ENCODE measurements around the gene CLN6. TPM values are rescaled to one million over a fixed set of nuclear protein-coding genes. Genes with fewer than 3 reads are reported as not detected.

CLN6 gene
- total RNA-seq, 4 donors from 2014 or later, result 20.3 to 38.1 (median 27.9) TPM

DNA sequence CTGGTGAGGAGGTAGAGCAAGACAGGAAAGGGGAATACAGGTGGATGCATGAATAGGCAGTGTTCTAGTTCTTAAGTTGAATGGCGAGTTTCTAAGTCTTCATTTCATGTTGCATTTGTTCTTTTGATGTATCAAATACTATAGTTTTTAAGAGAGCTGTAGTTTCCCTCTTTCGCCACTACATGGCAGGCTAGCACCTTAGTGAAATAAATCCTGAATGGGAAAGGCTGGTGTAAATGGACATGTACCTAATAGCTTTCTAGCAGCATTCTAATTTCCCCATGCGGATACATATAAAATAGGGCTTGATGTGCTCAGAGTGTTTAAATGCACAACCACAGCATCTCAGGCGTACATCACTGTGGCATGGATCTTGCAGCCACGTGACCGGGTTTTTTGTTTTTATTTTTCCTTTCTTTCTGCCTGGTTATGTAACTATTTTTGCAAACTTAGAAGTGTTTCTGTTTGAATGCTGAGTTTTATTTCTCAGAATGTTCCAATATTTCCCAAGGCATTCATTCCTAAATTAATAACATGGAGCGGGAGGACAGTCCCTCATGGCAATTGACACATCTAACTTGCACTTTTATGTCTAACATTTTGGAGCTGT lies 23.5 kb upstream of the CLN6 start:
- no peaks in the 10 kb centered on the region for H3K27me3 ChIP-seq
- WGBS, result 15% methylated on average over 7 of the region's 7 CpGs
- peaks cover 25% of the 10 kb centered on the region for H3K4me1 ChIP-seq
- no peaks in the 10 kb centered on the region for H3K36me3 ChIP-seq
- H3K9me3 ChIP-seq, result no peaks in the 10 kb centered on the region
- TF ChIP-seq EP300 (IDR thresholded peaks at IDR 0.05) (no peak), POLR2AphosphoS5 (IDR thresholded peaks at IDR 0.05) (no peak), POLR2A (IDR thresholded peaks at IDR 0.05) (no peak)
- TF ChIP-seq, protein P1, sequence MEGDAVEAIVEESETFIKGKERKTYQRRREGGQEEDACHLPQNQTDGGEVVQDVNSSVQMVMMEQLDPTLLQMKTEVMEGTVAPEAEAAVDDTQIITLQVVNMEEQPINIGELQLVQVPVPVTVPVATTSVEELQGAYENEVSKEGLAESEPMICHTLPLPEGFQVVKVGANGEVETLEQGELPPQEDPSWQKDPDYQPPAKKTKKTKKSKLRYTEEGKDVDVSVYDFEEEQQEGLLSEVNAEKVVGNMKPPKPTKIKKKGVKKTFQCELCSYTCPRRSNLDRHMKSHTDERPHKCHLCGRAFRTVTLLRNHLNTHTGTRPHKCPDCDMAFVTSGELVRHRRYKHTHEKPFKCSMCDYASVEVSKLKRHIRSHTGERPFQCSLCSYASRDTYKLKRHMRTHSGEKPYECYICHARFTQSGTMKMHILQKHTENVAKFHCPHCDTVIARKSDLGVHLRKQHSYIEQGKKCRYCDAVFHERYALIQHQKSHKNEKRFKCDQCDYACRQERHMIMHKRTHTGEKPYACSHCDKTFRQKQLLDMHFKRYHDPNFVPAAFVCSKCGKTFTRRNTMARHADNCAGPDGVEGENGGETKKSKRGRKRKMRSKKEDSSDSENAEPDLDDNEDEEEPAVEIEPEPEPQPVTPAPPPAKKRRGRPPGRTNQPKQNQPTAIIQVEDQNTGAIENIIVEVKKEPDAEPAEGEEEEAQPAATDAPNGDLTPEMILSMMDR (IDR thresholded peaks at IDR 0.05), result peak; percentile 84 to 92
- DNase-seq (ENCODE audit: low spot score in 2 of 2), result no peak
- H3K27ac ChIP-seq, result no peak overlapping the region
- no peak overlapping the region for H3K4me3 ChIP-seq

DNA sequence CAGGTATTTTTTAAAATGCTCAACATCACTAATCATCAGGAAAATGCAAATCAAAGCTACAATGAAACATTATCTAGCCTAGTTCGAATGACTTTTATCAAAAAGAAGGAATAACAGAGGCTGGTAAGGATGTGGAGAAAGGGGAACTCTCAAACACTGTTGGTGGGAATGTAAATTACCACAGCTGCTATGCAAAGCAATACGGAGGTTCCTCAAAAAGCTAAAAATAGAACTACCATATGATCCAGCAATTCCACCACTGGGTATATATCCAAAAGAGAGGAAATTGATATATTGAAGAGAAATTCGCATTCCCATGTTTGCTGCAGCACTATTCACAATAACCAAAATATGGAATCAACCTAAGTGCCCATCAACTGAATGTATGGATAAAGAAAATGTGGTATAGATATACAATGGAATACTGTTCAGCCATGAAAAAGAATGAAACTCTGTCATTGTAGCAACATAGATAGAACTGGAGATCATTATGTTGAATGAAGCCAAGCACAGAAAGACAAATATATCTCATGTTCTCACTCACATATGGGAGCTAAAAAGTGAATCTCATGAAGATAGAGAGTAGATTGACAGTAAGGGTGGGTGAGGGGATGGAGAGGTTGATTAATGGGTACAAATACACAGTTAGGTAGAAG lies 19.7 kb upstream of the CLN6 start:
- 66% methylated on average over 3 of the region's 3 CpGs for WGBS
- TF ChIP-seq, protein P1 (IDR thresholded peaks at IDR 0.05), result no peak
- TF ChIP-seq POLR2AphosphoS5 (IDR thresholded peaks at IDR 0.05), result no peak
- TF ChIP-seq EP300 (IDR thresholded peaks at IDR 0.05), result no peak
- no peak for TF ChIP-seq POLR2A (IDR thresholded peaks at IDR 0.05)
- H3K27me3 ChIP-seq, result no peaks in the 10 kb centered on the region

DNA sequence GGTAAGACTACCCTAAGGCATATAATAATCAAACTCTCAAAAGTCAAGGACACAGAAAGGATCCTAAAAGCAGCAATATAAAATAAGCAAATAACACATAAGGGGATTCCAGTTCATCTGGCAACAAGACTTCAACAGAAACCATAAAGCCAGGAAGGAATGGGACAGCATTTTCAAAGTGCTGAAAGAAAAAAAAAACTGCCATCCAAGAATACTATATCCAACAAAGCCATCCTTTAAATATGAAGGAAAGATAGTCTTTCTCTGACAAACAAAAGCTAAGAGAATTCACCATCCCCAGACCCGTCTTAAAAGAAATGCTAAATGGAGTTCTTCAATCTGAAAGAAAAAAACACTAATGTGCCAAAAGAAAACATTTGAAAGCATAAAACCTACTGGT lies 14.7 kb upstream of the CLN6 start:
- no peak for DNase-seq (ENCODE audit: low spot score in 2 of 2)
- Histone ChIP-seq H3K4me1 (no peaks in the 10 kb centered on the region), H3K4me3 (no peak overlapping the region), H3K9me3 (no peaks in the 10 kb centered on the region), H3K27ac (no peak overlapping the region), H3K36me3 (no peaks in the 10 kb centered on the region), H3K27me3 (no peaks in the 10 kb centered on the region)
- no peak for TF ChIP-seq POLR2AphosphoS5 (IDR thresholded peaks at IDR 0.05)
- TF ChIP-seq, protein P1 (IDR thresholded peaks at IDR 0.05), result no peak
- TF ChIP-seq EP300 (IDR thresholded peaks at IDR 0.05), result no peak
- TF ChIP-seq POLR2A (IDR thresholded peaks at IDR 0.05), result no peak
- WGBS, result 93% methylated on average over 1 of the region's 1 CpG

More for the DNA sequence above, 19.7 kb upstream of the CLN6 start:
- H3K9me3 ChIP-seq, result no peaks in the 10 kb centered on the region
- no peaks in the 10 kb centered on the region for H3K36me3 ChIP-seq
- peaks cover 8% of the 10 kb centered on the region for H3K4me1 ChIP-seq
- no peak for DNase-seq (ENCODE audit: low spot score in 2 of 2)
- H3K4me3 ChIP-seq, result no peak overlapping the region
- H3K27ac ChIP-seq, result no peak overlapping the region

DNA sequence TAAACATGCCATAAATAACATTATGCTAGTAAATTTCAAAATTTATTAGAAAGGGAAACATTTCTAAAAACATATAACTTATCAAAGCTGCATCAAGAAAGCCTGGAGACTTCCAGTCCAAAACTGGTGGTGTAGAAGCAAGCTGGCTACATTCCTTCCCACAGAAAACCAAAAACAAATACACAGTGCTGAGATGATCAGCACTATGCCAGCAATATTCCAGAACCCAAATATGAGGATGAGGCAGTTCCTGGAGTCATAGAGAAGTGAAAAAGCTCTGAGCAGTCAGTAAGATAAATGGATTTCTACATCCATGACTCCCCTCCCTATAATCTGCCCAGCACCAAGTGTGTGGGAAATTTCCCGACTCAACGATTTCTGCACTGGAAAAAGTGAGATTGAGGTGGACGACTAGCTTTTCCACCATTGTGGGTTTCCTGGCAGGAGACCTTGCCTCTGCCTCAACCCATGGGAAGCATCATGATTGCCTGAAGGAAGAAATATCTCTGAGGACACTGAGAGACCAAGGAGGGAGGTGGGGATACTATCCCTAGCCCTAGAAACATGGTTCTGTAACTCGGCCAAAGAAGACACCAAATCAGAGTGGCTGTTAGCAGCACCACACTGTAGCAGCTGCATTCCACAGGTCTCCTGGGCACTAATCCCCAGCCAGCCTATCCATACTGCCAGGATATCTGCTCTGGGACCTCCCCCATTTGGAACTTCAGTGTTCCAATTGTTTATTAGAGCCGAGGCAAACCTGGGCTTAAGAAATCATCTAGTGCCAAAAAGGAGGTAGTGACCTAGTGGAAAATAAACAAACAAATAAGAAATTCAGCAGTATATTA lies 11.8 kb upstream of the CLN6 start:
- Histone ChIP-seq H3K27ac (no peak overlapping the region), H3K9me3 (no peaks in the 10 kb centered on the region), H3K4me1 (no peaks in the 10 kb centered on the region), H3K36me3 (no peaks in the 10 kb centered on the region), H3K27me3 (no peaks in the 10 kb centered on the region), H3K4me3 (no peak overlapping the region)
- WGBS, result 73% methylated on average over 5 of the region's 5 CpGs
- TF ChIP-seq EP300 (IDR thresholded peaks at IDR 0.05) (no peak), POLR2AphosphoS5 (IDR thresholded peaks at IDR 0.05) (no peak), POLR2A (IDR thresholded peaks at IDR 0.05) (no peak)
- TF ChIP-seq, protein P1 (IDR thresholded peaks at IDR 0.05), result no peak
- no peak for DNase-seq (ENCODE audit: low spot score in 2 of 2)

DNA sequence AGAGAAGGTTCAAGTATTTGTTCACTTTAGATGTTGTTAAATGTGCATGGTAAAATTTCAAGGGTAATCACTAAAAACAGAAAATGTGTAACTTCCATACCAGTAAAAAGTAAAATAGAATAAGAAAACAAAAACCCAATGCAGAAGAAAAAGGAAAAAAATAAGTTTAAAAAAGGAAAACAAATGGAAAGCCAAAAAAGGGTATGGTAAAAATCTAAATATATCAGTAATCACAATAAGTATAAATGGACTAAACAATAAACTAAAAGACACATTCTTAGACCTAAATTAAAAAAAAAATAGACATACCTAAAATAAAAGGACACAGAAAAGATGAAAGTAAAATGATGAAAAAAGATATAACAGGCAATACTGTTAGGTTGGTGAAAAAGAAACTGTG lies 9.5 kb upstream of the CLN6 start:
- H3K27me3 ChIP-seq, result no peaks in the 10 kb centered on the region
- no peaks in the 10 kb centered on the region for H3K4me1 ChIP-seq

More for the DNA sequence above, 9.5 kb upstream of the CLN6 start:
- no peaks in the 10 kb centered on the region for H3K36me3 ChIP-seq
- no peak overlapping the region for H3K4me3 ChIP-seq
- no peaks in the 10 kb centered on the region for H3K9me3 ChIP-seq
- no peak for TF ChIP-seq POLR2A (IDR thresholded peaks at IDR 0.05)
- TF ChIP-seq POLR2AphosphoS5 (IDR thresholded peaks at IDR 0.05), result no peak
- no peak for TF ChIP-seq EP300 (IDR thresholded peaks at IDR 0.05)
- TF ChIP-seq, protein P1 (IDR thresholded peaks at IDR 0.05), result no peak
- DNase-seq (ENCODE audit: low spot score in 2 of 2), result no peak
- no peak overlapping the region for H3K27ac ChIP-seq
